Trophoblast cell (in vitro differentiated cells and primary cell): ENCODE measurements around the gene STX16.

ENCODE experiments used
- DNase-seq, 2 donors: peaks; one replicate each; pipeline ENCODE4 v3.0.0-alpha.2; 2016
- H2AFZ ChIP-seq: 2 replicates; pipeline ENCODE4 v1.6.1; 2013; ENCODE audit warnings: low read length, moderate library complexity, mild to moderate bottlenecking; ENCODE audit not compliant: insufficient read depth, poor library complexity
- H2AK5ac ChIP-seq: 2 replicates; pipeline ENCODE4 v1.6.1; 2013; ENCODE audit warnings: mild to moderate bottlenecking, low read length
- H2BK120ac ChIP-seq: 2 replicates; pipeline ENCODE4 v1.6.1; 2013; ENCODE audit warnings: low read length, mild to moderate bottlenecking, moderate library complexity; ENCODE audit not compliant: insufficient read depth, poor library complexity
- H2BK12ac ChIP-seq: 2 replicates; pipeline ENCODE4 v1.6.1; 2013; ENCODE audit warnings: mild to moderate bottlenecking, low read length, moderate library complexity
- H2BK5ac ChIP-seq: 2 replicates; pipeline ENCODE4 v1.6.1; 2013; ENCODE audit warnings: low read length, low read depth, moderate library complexity, mild to moderate bottlenecking; ENCODE audit not compliant: poor library complexity
- H3K14ac ChIP-seq: 2 replicates; pipeline ENCODE4 v1.6.1; 2013; ENCODE audit warnings: mild to moderate bottlenecking, low read length
- H3K18ac ChIP-seq: 2 replicates; pipeline ENCODE4 v1.6.1; 2013; ENCODE audit warnings: mild to moderate bottlenecking, low read length
- H3K23ac ChIP-seq: 2 replicates; pipeline ENCODE4 v1.6.1; 2013; ENCODE audit warnings: low read length
- H3K27ac ChIP-seq: 2 replicates; pipeline ENCODE4 v1.5.1; 2013; ENCODE audit warnings: low read depth, mild to moderate bottlenecking, inconsistent platforms, low read length, moderate library complexity
- H3K27me3 ChIP-seq: 2 replicates; pipeline ENCODE4 v1.6.1; 2013; ENCODE audit warnings: inconsistent platforms, mild to moderate bottlenecking, low read length, moderate library complexity; ENCODE audit not compliant: insufficient read depth
- H3K36me3 ChIP-seq, 2 experiments: 1 replicate in 1 of 2; 2 replicates in 1 of 2; pipeline ENCODE4 v1.6.1; 2013; ENCODE audit warnings: low read length in 2 of 2, mild to moderate bottlenecking in 2 of 2, moderate library complexity in 1 of 2; ENCODE audit not compliant: insufficient read depth in 2 of 2, control insufficient read depth in 1 of 2
- H3K4ac ChIP-seq: 2 replicates; pipeline ENCODE4 v1.6.1; 2013; ENCODE audit warnings: low read depth, mild to moderate bottlenecking, low read length, moderate library complexity
- H3K4me1 ChIP-seq, 2 experiments: 1 replicate in 1 of 2; 2 replicates in 1 of 2; pipeline ENCODE4 v1.6.1; 2013; ENCODE audit warnings: low read length in 2 of 2, mild to moderate bottlenecking in 2 of 2, moderate library complexity in 1 of 2; ENCODE audit not compliant: insufficient read depth in 2 of 2, control insufficient read depth in 1 of 2
- H3K4me2 ChIP-seq: 2 replicates; pipeline ENCODE4 v1.6.1; 2013; ENCODE audit warnings: inconsistent platforms, mild to moderate bottlenecking, low read length, moderate library complexity
- H3K4me3 ChIP-seq: 2 replicates; pipeline ENCODE4 v1.5.1; 2013; ENCODE audit warnings: mild to moderate bottlenecking, low read depth, low read length, inconsistent platforms
- H3K79me1 ChIP-seq: one replicate; pipeline ENCODE4 v1.6.1; 2013; ENCODE audit warnings: low read length
- H3K79me2 ChIP-seq: 2 replicates; pipeline ENCODE4 v1.6.1; 2013; ENCODE audit warnings: low read length, mild to moderate bottlenecking; ENCODE audit not compliant: control insufficient read depth, insufficient read depth, poor library complexity
- H3K9ac ChIP-seq: 2 replicates; pipeline ENCODE4 v1.6.1; 2013; ENCODE audit warnings: mild to moderate bottlenecking, low read length
- H3K9me3 ChIP-seq: 2 replicates; pipeline ENCODE4 v1.6.1; 2013; ENCODE audit warnings: low read depth, mild to moderate bottlenecking, control low read depth, inconsistent platforms, low read length; ENCODE audit not compliant: insufficient read depth
- H4K12ac ChIP-seq: 2 replicates; pipeline ENCODE4 v1.6.1; 2013; ENCODE audit warnings: low read depth, mild to moderate bottlenecking, low read length, moderate library complexity
- H4K8ac ChIP-seq: 2 replicates; pipeline ENCODE4 v1.6.1; 2013; ENCODE audit warnings: low read depth, mild to moderate bottlenecking, low read length, moderate library complexity
- H4K91ac ChIP-seq: one replicate; pipeline ENCODE4 v1.6.1; 2013; ENCODE audit warnings: low read depth, mild to moderate bottlenecking, low read length, moderate library complexity
- WGBS: extraction: QIAGEN DNeasy Blood & Tissue Kit; methylation state at CpG from one replicate; pipeline ENCODE4 v1.1.7; 2013; ENCODE audit warnings: missing lambda C conversion rate; ENCODE audit not compliant: insufficient read length, insufficient coverage; ENCODE audit errors: extremely low coverage; 5-methylcytosine and 5-hydroxymethylcytosine counted together

Gene STX16

DNA sequence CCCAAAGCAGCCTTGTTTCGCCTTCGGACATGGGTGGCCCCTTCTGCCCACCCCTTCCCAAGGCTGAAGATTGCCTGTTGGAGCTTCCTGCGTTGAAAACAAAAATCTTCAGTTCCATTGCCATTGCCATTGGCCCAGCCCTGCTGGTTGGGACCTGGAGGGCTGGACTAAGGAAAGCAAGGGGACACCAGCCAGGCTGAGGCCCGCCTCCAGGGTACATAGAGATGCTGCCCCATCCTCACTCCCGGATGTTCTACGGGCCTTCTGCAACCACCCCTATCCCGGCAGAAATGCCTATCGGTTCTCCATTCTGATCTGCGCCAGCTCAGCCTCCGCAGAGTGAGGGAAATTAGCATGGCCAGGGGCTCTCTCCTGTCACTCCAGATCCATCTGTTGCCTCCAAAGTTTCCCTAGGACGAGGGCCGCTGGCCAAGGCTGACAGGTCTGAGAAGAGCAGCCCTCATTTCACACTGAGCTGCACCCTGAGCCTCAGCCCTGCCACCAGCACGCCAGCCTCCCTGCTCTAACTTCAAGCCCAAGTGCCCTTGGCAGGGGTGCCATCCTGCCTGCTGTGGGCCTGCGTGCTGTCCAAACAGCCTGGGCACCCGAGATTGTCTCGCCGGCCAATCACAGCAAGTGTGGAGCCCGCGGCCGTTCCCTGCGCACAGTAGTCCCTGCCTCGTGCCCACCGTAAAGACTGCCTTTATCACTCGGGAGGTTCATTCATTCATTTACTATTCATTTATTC, 13.4 kb upstream of the STX16 start:
- no peaks in the 10 kb centered on the region for H3K4me1 ChIP-seq
- no peaks in the 10 kb centered on the region for H3K27me3 ChIP-seq
- H3K4me2 ChIP-seq = no peak overlapping the region
- no peak overlapping the region for H3K18ac ChIP-seq
- no peak overlapping the region for H2AK5ac ChIP-seq
- H4K91ac ChIP-seq = no peak overlapping the region
- no peak overlapping the region for H2BK120ac ChIP-seq
- H2BK5ac ChIP-seq = no peak overlapping the region
- no peak overlapping the region for H4K12ac ChIP-seq
- H3K27ac ChIP-seq = no peak overlapping the region
- H3K9me3 ChIP-seq = no peaks in the 10 kb centered on the region
- H3K4me3 ChIP-seq = no peak overlapping the region
- WGBS = no CpG with 5 or more reads among the region's 24 CpGs
- H2AFZ ChIP-seq = no peak overlapping the region
- H3K79me1 ChIP-seq = no peaks in the 10 kb centered on the region
- H4K8ac ChIP-seq = no peak overlapping the region
- no peak overlapping the region for H3K23ac ChIP-seq
- no peak overlapping the region for H3K14ac ChIP-seq
- H2BK12ac ChIP-seq = no peak overlapping the region
- no peak overlapping the region for H3K9ac ChIP-seq
- no peak overlapping the region for H3K4ac ChIP-seq
- no peak for DNase-seq
- H3K36me3 ChIP-seq = no peaks in the 10 kb centered on the region
- H3K79me2 ChIP-seq = no peaks in the 10 kb centered on the region

GRCh38 chr20:58638467-58639181, 12.5 kb upstream of the STX16 start:
- DNase-seq = no peak
- Histone ChIP-seq H4K8ac (no peak overlapping the region), H2AK5ac (no peak overlapping the region), H3K27me3 (no peaks in the 10 kb centered on the region), H3K23ac (no peak overlapping the region), H3K4me1 (no peaks in the 10 kb centered on the region), H2BK5ac (no peak overlapping the region), H2BK120ac (no peak overlapping the region), H3K4ac (no peak overlapping the region), H3K36me3 (no peaks in the 10 kb centered on the region), H3K79me2 (no peaks in the 10 kb centered on the region), H3K4me2 (no peak overlapping the region), H3K9ac (no peak overlapping the region), H2BK12ac (no peak overlapping the region), H3K27ac (no peak overlapping the region), H2AFZ (no peak overlapping the region), H3K4me3 (no peak overlapping the region), H3K79me1 (no peaks in the 10 kb centered on the region), H4K12ac (no peak overlapping the region), H3K9me3 (no peaks in the 10 kb centered on the region), H4K91ac (no peak overlapping the region), H3K18ac (no peak overlapping the region), H3K14ac (no peak overlapping the region)
- WGBS = no CpG with 5 or more reads among the region's 7 CpGs

- DNase-seq = no peak
- no peaks in the 10 kb centered on the region for H3K4me1 ChIP-seq
- H3K4me3 ChIP-seq = no peak overlapping the region
- no peak overlapping the region for H3K9ac ChIP-seq
- no peak overlapping the region for H2AK5ac ChIP-seq
- H3K36me3 ChIP-seq = no peaks in the 10 kb centered on the region
- H2AFZ ChIP-seq = no peak overlapping the region
- WGBS = no CpG with 5 or more reads among the region's 19 CpGs
- no peak overlapping the region for H4K91ac ChIP-seq
- H3K79me2 ChIP-seq = no peaks in the 10 kb centered on the region
- H3K9me3 ChIP-seq = no peaks in the 10 kb centered on the region
- no peak overlapping the region for H3K27ac ChIP-seq
- H3K18ac ChIP-seq = no peak overlapping the region
- H3K14ac ChIP-seq = no peak overlapping the region
- no peak overlapping the region for H2BK5ac ChIP-seq
- no peaks in the 10 kb centered on the region for H3K79me1 ChIP-seq
- H3K4ac ChIP-seq = no peak overlapping the region
- H3K27me3 ChIP-seq = no peaks in the 10 kb centered on the region
- H3K23ac ChIP-seq = no peak overlapping the region
- H4K12ac ChIP-seq = no peak overlapping the region
- no peak overlapping the region for H3K4me2 ChIP-seq
- no peak overlapping the region for H2BK12ac ChIP-seq
- H2BK120ac ChIP-seq = no peak overlapping the region
- no peak overlapping the region for H4K8ac ChIP-seq
Measured at GRCh38 chr20:58639182-58640146, 11.6 kb upstream of the STX16 start.

DNA sequence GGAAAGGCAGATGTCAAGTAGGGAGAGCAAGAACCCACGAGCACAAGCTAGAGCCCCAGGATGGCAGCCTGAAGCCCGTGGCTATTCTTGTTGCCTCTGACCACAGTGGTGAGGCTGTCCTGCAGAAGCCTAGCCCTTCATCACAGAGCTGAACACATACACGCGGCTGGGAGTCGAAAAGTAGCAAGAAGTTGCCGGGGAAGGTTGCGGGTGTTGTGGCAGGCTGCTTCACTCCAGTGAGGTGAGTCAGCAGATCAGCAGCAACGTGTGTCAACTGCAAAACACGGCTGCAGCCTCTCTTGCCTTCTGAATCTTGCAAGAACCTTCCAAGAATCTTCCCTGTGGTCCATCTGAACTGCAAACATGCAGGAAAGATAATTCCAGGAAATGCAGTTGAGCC, 10.6 kb upstream of the STX16 start:
- peak; percentile 31 to 50 for DNase-seq
- H3K4ac ChIP-seq = no peak overlapping the region
- H2BK120ac ChIP-seq = no peak overlapping the region
- H4K91ac ChIP-seq = no peak overlapping the region
- no peak overlapping the region for H3K23ac ChIP-seq
- no peak overlapping the region for H3K18ac ChIP-seq
- no peaks in the 10 kb centered on the region for H3K4me1 ChIP-seq
- no peak overlapping the region for H4K8ac ChIP-seq
- no peak overlapping the region for H3K9ac ChIP-seq
- WGBS = no CpG with 5 or more reads among the region's 9 CpGs
- H3K79me1 ChIP-seq = no peaks in the 10 kb centered on the region
- H3K27ac ChIP-seq = no peak overlapping the region
- no peak overlapping the region for H3K14ac ChIP-seq
- no peak overlapping the region for H3K4me2 ChIP-seq
- H2AK5ac ChIP-seq = no peak overlapping the region
- H2BK5ac ChIP-seq = no peak overlapping the region
- H3K9me3 ChIP-seq = no peaks in the 10 kb centered on the region
- no peak overlapping the region for H4K12ac ChIP-seq
- H2BK12ac ChIP-seq = no peak overlapping the region
- H3K27me3 ChIP-seq = no peaks in the 10 kb centered on the region
- H3K36me3 ChIP-seq = no peaks in the 10 kb centered on the region
- H3K79me2 ChIP-seq = no peaks in the 10 kb centered on the region
- no peak overlapping the region for H2AFZ ChIP-seq
- H3K4me3 ChIP-seq = no peak overlapping the region
